ENCODE measurements around the gene POLR2I. TPM values are rescaled to one million over a fixed set of nuclear protein-coding genes. Genes with fewer than 3 reads are reported as not detected.

POLR2I gene
- polyA plus RNA-seq, 1 donor (not counting 4 experiments of a cell fraction or from before 2014, with no cell fraction given): 34.3 TPM

DNA sequence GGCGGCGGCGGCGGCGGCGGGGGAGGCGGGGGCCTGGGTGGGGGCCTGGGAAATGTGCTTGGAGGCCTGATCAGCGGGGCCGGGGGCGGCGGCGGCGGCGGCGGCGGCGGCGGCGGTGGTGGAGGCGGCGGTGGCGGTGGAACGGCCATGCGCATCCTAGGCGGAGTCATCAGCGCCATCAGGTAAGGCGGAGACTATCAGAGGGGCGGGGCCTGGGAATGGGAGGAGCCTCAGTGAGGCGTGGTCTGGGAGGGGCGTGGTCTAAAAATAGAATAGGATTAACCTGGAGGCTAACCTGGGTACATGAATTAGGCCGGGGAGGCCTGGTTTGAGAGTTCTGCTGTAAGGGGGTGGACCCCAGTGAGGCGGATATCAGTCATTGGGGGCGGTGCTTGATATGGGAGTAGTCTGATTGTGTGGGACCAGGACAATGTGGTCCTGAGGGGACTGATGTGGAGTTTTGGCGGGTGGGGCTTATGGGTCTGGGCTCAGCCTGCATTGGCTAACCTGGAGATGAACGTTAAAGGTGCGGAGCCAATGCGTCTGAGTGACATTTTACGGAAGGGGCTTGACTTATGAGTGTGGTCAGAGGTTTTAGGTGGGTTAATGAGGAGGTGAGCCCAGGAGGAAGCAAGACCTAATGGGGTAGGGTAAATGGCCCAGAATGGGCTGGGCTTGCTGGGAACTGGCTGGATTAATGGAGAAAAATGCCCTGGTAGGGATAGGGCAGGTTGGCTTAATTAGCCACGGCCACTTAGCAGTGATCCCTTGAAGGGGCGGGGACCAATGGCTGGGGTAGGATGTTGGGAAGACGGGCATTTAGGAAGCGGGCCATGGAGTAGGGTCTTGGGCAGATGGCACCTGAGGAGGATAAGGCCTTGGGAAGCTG is 26.6 kb upstream of the POLR2I start:
- Histone ChIP-seq H4K20me1 (ENCODE audit: control insufficient read depth, extremely low read depth, insufficient read depth, low read length) (peaks cover 8% of the 10 kb centered on the region), H3K4me2 (ENCODE audit: control insufficient read depth, extremely low read depth, insufficient read depth, low read depth, low read length) (peak overlapping the region; percentile 89), H3K4me1 (ENCODE audit: control insufficient read depth, extremely low read depth, insufficient read depth, low read length) (peaks cover 23% of the 10 kb centered on the region), H3K27me3 (ENCODE audit: control insufficient read depth, extremely low read depth, insufficient read depth, low read length) (no peaks in the 10 kb centered on the region), H3K4me3 (ENCODE audit: control insufficient read depth in 2 of 3, extremely low read depth in 1 of 3, insufficient read depth in 2 of 3, low read depth in 1 of 3, low read length in 3 of 3) (peak overlapping the region; percentile 73 to 100 (median 89)), H3K79me2 (ENCODE audit: control insufficient read depth, insufficient read depth, low read length) (peaks cover 22% of the 10 kb centered on the region), H3K9me3 (ENCODE audit: control insufficient read depth, low read depth, low read length) (no peaks in the 10 kb centered on the region), H3K27ac (ENCODE audit: control insufficient read depth, insufficient read depth, low read length) (peak overlapping the region; percentile 98), H2AFZ (ENCODE audit: control insufficient read depth, low read length) (no peak overlapping the region), H3K9ac (ENCODE audit: control insufficient read depth, extremely low read depth, insufficient read depth, low read length) (peak overlapping the region; percentile 97), H3K36me3 (ENCODE audit: control insufficient read depth in 2 of 2, extremely low read depth in 1 of 2, insufficient read depth in 2 of 2, low read length in 2 of 2) (peaks cover 23 to 33% of the 10 kb centered on the region in 2 experiments), H3K9me1 (ENCODE audit: control insufficient read depth, extremely low read depth, insufficient read depth, low read length) (peaks cover 2% of the 10 kb centered on the region)
- peak; percentile 87 for DNase-seq (ENCODE audit: low read depth, low spot score)
- FAIRE-seq: peak; percentile 71
- TF ChIP-seq EZH2 (IDR thresholded peaks at IDR 0.05; ENCODE audit: low read length): no peak
- TF ChIP-seq, protein P1, sequence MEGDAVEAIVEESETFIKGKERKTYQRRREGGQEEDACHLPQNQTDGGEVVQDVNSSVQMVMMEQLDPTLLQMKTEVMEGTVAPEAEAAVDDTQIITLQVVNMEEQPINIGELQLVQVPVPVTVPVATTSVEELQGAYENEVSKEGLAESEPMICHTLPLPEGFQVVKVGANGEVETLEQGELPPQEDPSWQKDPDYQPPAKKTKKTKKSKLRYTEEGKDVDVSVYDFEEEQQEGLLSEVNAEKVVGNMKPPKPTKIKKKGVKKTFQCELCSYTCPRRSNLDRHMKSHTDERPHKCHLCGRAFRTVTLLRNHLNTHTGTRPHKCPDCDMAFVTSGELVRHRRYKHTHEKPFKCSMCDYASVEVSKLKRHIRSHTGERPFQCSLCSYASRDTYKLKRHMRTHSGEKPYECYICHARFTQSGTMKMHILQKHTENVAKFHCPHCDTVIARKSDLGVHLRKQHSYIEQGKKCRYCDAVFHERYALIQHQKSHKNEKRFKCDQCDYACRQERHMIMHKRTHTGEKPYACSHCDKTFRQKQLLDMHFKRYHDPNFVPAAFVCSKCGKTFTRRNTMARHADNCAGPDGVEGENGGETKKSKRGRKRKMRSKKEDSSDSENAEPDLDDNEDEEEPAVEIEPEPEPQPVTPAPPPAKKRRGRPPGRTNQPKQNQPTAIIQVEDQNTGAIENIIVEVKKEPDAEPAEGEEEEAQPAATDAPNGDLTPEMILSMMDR (optimal IDR thresholded peaks at IDR 0.05 in 1 of 3, IDR thresholded peaks at IDR 0.05 in 1 of 3, conservative IDR thresholded peaks at IDR 0.05 in 1 of 3; ENCODE audit: extremely low read depth in 1 of 3, insufficient read depth in 2 of 3, low read length in 3 of 3): no peak
- dilution Hi-C loops (cut with MboI; ENCODE audit: extremely low pct_ligation_motif_present, low sequenced_read_pairs): no loop called here

- no peaks in the 10 kb centered on the region for H3K9me3 ChIP-seq (ENCODE audit: control insufficient read depth, low read depth, low read length)
- peak overlapping the region; percentile 98 for H3K27ac ChIP-seq (ENCODE audit: control insufficient read depth, insufficient read depth, low read length)
- no peak for DNase-seq (ENCODE audit: low read depth, low spot score)
- no peak overlapping the region for H2AFZ ChIP-seq (ENCODE audit: control insufficient read depth, low read length)
- H3K4me1 ChIP-seq (ENCODE audit: control insufficient read depth, extremely low read depth, insufficient read depth, low read length): peaks cover 26% of the 10 kb centered on the region
- peak overlapping the region; percentile 78 for H3K4me2 ChIP-seq (ENCODE audit: control insufficient read depth, extremely low read depth, insufficient read depth, low read depth, low read length)
- H3K27me3 ChIP-seq (ENCODE audit: control insufficient read depth, extremely low read depth, insufficient read depth, low read length): no peaks in the 10 kb centered on the region
- peaks cover 8% of the 10 kb centered on the region for H4K20me1 ChIP-seq (ENCODE audit: control insufficient read depth, extremely low read depth, insufficient read depth, low read length)
- peaks cover 2% of the 10 kb centered on the region for H3K9me1 ChIP-seq (ENCODE audit: control insufficient read depth, extremely low read depth, insufficient read depth, low read length)
- H3K4me3 ChIP-seq (ENCODE audit: control insufficient read depth in 2 of 3, extremely low read depth in 1 of 3, insufficient read depth in 2 of 3, low read depth in 1 of 3, low read length in 3 of 3): peak overlapping the region; percentile 89 to 100 (median 99)
- TF ChIP-seq, protein P1 (optimal IDR thresholded peaks at IDR 0.05 in 1 of 3, IDR thresholded peaks at IDR 0.05 in 1 of 3, conservative IDR thresholded peaks at IDR 0.05 in 1 of 3; ENCODE audit: extremely low read depth in 1 of 3, insufficient read depth in 2 of 3, low read length in 3 of 3): no peak
- TF ChIP-seq EZH2 (IDR thresholded peaks at IDR 0.05; ENCODE audit: low read length): no peak
- FAIRE-seq: no peak
- peaks cover 19% of the 10 kb centered on the region for H3K79me2 ChIP-seq (ENCODE audit: control insufficient read depth, insufficient read depth, low read length)
- H3K36me3 ChIP-seq (ENCODE audit: control insufficient read depth in 2 of 2, extremely low read depth in 1 of 2, insufficient read depth in 2 of 2, low read length in 2 of 2): peaks cover 16 to 27% of the 10 kb centered on the region in 2 experiments
- H3K9ac ChIP-seq (ENCODE audit: control insufficient read depth, extremely low read depth, insufficient read depth, low read length): peak overlapping the region; percentile 97
- dilution Hi-C loops (cut with MboI; ENCODE audit: extremely low pct_ligation_motif_present, low sequenced_read_pairs): no loop called here
Measured at GRCh38 chr19:36140304-36141038, 25.8 kb upstream of the POLR2I start.
